HG03378 (cell line): ENCODE results near the gene CLECL1.

ENCODE experiments used
- ATAC-seq: cut with Tn5 transposase; IDR thresholded peaks from one replicate; pipeline ENCODE4 v1.9.1; 2021; ENCODE audit warnings: mild to moderate bottlenecking, moderate library complexity; ENCODE audit not compliant: unreplicated experiment

Gene CLECL1

GRCh38 chr12:9732921-9733461 is at the start of gene CLECL1:
TSS of gene CLECL1 (minus strand) at chr12:9733097.
- ATAC-seq, result peak; percentile 40

- ATAC-seq, result no peak
Observed at GRCh38 chr12:9781360-9781759, 48.5 kb upstream of the CLECL1 start.

- ATAC-seq, result no peak
Observed at GRCh38 chr12:9779209-9779608, 46.3 kb upstream of the CLECL1 start.

- no peak for ATAC-seq
Observed at GRCh38 chr12:9776781-9777180, 43.9 kb upstream of the CLECL1 start.

- ATAC-seq, result no peak
Observed at GRCh38 chr12:9773216-9773877, 40.5 kb upstream of the CLECL1 start.

GRCh38 chr12:9763025-9763424 is 30.1 kb upstream of the CLECL1 start:
- ATAC-seq, result no peak

GRCh38 chr12:9762369-9762768 is 29.5 kb upstream of the CLECL1 start:
- ATAC-seq, result no peak

GRCh38 chr12:9761419-9761781 is 28.5 kb upstream of the CLECL1 start:
- ATAC-seq, result no peak

GRCh38 chr12:9760699-9761418 is 28.0 kb upstream of the CLECL1 start, which contains the start of gene CD69:
TSS of gene CD69 (minus strand) at chr12:9760901. CDS start at chr12:9760820, 81 bp downstream.
- peak; percentile 44 for ATAC-seq

- ATAC-seq, result no peak
Observed at GRCh38 chr12:9760120-9760519, 27.2 kb upstream of the CLECL1 start.

- no peak for ATAC-seq
Observed at GRCh38 chr12:9759694-9760093, 26.8 kb upstream of the CLECL1 start.

- ATAC-seq, result no peak
Observed at GRCh38 chr12:9758119-9758518, 25.2 kb upstream of the CLECL1 start.

GRCh38 chr12:9757433-9758025 is 24.6 kb upstream of the CLECL1 start:
- ATAC-seq, result no peak

- no peak for ATAC-seq
Observed at GRCh38 chr12:9756706-9757105, 23.8 kb upstream of the CLECL1 start.

GRCh38 chr12:9756170-9756569 is 23.3 kb upstream of the CLECL1 start:
- no peak for ATAC-seq

- ATAC-seq, result no peak
Observed at GRCh38 chr12:9755567-9755966, 22.7 kb upstream of the CLECL1 start.

- no peak for ATAC-seq
Observed at GRCh38 chr12:9755035-9755434, 22.1 kb upstream of the CLECL1 start.

GRCh38 chr12:9754099-9754927 is 21.4 kb upstream of the CLECL1 start:
- no peak for ATAC-seq

GRCh38 chr12:9753498-9753897 is 20.6 kb upstream of the CLECL1 start:
- ATAC-seq, result no peak

- ATAC-seq, result no peak
Observed at GRCh38 chr12:9753073-9753472, 20.2 kb upstream of the CLECL1 start.
